GM10266 (cell line): ENCODE measurements around the gene SSX2IP.

Experiments
- DNase-seq: peaks from one replicate; pipeline ENCODE4 v3.0.0; 2012; ENCODE audit errors: extremely low spot score
- TF ChIP-seq, protein P1 (sequence below): IDR thresholded peaks from 2 replicates; pipeline ENCODE4 v1.5.1; 2012; ENCODE audit warnings: mild to moderate bottlenecking, low read depth; ENCODE audit not compliant: control insufficient read depth, insufficient read depth; ENCODE audit errors: missing control alignments

Gene SSX2IP

DNA sequence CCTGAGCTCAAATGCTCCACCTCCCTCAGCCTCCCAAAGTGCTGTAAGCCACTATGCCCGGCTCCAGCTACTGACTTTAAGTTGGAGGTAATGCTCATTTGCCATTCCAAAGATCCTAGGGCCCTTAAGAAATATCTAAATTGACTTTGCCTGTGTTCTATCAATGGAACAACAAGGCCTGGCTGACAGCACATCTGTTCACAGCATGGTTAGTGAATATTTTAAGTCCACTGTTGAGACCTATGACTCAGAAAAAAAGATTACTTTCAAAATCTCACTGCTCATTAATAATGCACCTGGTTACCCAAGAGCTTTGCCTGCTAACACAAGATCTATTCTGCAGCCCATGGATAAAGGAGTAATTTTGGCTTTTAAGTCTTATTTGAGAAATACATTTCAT lies 3.5 kb upstream of the SSX2IP start:
- no peak for DNase-seq
- TF ChIP-seq, protein P1, sequence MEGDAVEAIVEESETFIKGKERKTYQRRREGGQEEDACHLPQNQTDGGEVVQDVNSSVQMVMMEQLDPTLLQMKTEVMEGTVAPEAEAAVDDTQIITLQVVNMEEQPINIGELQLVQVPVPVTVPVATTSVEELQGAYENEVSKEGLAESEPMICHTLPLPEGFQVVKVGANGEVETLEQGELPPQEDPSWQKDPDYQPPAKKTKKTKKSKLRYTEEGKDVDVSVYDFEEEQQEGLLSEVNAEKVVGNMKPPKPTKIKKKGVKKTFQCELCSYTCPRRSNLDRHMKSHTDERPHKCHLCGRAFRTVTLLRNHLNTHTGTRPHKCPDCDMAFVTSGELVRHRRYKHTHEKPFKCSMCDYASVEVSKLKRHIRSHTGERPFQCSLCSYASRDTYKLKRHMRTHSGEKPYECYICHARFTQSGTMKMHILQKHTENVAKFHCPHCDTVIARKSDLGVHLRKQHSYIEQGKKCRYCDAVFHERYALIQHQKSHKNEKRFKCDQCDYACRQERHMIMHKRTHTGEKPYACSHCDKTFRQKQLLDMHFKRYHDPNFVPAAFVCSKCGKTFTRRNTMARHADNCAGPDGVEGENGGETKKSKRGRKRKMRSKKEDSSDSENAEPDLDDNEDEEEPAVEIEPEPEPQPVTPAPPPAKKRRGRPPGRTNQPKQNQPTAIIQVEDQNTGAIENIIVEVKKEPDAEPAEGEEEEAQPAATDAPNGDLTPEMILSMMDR, result no peak

- DNase-seq, result no peak
- TF ChIP-seq, protein P1, result no peak
Measured at GRCh38 chr1:84693005-84693404, 2.7 kb upstream of the SSX2IP start.

DNA sequence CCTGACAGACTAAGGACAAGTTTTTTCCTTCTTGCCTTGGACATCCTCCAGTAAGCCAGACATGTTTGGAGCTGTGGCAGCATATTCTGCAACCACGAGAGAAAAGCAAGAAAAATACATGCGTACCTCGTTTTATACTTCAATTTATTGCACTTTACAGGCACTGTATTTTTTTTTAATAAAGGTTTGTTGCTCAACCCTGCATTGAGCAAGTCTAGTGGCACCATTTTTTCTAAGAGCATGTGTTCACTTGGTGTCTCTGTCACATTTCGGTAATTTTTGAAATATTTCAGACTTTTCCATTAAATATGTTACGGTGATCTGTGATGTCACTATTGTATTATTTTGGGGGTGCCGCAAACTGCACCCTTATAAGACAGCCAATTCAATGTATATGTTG lies 2.1 kb upstream of the SSX2IP start:
- TF ChIP-seq, protein P1, result no peak
- no peak for DNase-seq

DNA sequence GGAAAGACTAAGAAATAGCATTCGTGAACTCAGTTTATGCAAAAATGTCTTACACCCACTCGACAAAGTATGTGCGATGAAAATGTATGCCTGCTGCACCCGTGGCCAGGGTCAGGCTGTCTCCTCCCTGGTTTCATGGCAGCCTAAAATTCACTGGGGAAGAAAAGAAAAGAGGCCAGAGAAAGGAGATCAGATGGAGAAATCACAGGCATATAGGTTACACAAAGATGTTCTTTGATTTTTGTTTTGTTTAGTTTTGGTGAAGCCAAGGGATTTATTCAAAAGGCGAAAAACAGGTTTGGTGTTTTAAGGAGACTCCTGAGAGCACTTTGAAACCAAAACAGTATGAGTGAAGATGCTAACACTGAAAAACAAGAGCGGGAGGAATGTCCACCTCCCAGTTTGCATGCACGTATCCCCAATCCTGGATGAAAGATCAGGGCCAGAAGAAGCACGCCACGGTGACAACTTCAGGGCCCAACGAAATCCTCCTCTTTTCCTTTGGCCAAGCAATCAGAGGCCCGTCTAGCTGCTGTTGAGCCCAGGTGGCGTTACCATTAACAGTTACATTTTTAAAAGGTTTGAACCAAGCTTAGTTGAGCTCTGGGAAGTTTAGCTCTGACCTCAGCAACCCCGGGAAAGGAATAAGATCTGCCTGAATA lies 992 bp upstream of the SSX2IP start:
- TF ChIP-seq, protein P1, result no peak
- no peak for DNase-seq

- no peak for DNase-seq
- TF ChIP-seq, protein P1, result peak; percentile 24
Measured at GRCh38 chr1:84689514-84690396, 506 bp downstream of the SSX2IP start.

DNA sequence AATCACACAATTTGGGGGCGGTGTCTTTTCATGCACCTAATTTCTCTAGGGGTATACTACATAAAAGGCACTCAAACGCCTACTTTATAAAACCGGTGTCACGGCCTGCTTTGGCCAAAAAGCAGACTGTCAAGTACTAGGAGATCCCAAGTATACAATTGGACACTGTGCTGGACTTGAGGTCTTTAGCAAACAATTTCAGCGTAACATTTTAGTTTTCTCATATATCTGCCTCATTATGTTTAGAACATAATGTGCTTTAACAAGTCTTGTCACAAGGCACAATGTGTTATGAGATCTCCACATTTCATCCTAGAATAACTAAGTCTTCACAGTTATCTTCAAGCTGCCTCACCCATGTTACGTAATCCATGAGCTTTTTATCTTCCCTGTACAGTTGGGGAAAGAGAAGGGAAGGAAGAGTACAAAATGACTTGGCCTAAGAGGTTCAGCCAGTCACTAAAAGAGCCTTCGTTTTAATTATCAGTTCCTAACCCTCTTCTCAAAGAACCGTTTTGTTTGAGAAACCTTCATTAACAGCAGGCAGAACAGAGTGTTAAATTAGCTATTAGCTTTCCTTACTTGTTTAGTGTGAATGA lies 1.7 kb downstream of the SSX2IP start:
- TF ChIP-seq, protein P1, result no peak
- no peak for DNase-seq
